Esophagus (tissue), 2 donors: Measurements from ENCODE around the gene GRM1. TPM values are rescaled to one million over a fixed set of nuclear protein-coding genes. Genes with fewer than 3 reads are reported as not detected.

Source experiments
- H3K27ac ChIP-seq, 2 donors: one replicate each; pipeline ENCODE4 v1.5.1; 2013; ENCODE audit warnings: low read depth in 2 of 2, mild to moderate bottlenecking in 2 of 2, inconsistent platforms in 1 of 2, low read length in 1 of 2, moderate library complexity in 1 of 2
- H3K27me3 ChIP-seq, 2 donors: one replicate each; pipeline ENCODE4 v1.6.1; 2013; ENCODE audit warnings: low read length in 2 of 2, control low read depth in 1 of 2, mild to moderate bottlenecking in 1 of 2; ENCODE audit not compliant: insufficient read depth in 2 of 2, control insufficient read depth in 1 of 2
- H3K36me3 ChIP-seq, 2 donors: one replicate each; pipeline ENCODE4 v1.6.1; 2013; ENCODE audit warnings: low read length in 1 of 2; ENCODE audit not compliant: control insufficient read depth in 2 of 2, insufficient read depth in 2 of 2
- H3K4me1 ChIP-seq, 2 donors: one replicate each; pipeline ENCODE4 v1.6.1; 2013; ENCODE audit warnings: low read length in 1 of 2; ENCODE audit not compliant: control insufficient read depth in 2 of 2, insufficient read depth in 2 of 2
- H3K4me3 ChIP-seq, 2 donors: one replicate each; pipeline ENCODE4 v1.5.1; 2013; ENCODE audit warnings: low read length in 2 of 2, mild to moderate bottlenecking in 2 of 2, low read depth in 1 of 2, moderate library complexity in 1 of 2
- H3K9me3 ChIP-seq, 2 donors: one replicate each; pipeline ENCODE4 v1.6.1; 2013; ENCODE audit warnings: mild to moderate bottlenecking in 2 of 2, low read depth in 1 of 2, low read length in 1 of 2, moderate library complexity in 1 of 2; ENCODE audit not compliant: control insufficient read depth in 2 of 2, insufficient read depth in 1 of 2
- WGBS, 2 donors: extraction: QIAGEN DNeasy Blood & Tissue Kit; methylation state at CpG; one replicate each; pipeline ENCODE4 v1.1.7; 2013; 5-methylcytosine and 5-hydroxymethylcytosine counted together
- polyA plus RNA-seq, 2 donors: library from polyadenylated mRNA; stranded (reverse); fragments of 200-250 nt; gene quantifications; one replicate each; pipeline ENCODE4 v1.2.3, GENCODE V29; 2013
- donor health status: healthy with polysubstance abuse.
- donor health status: Bipolar disorder and iron deficiency.

The GRM1 gene
- polyA plus RNA-seq, 2 donors, result 0.01 TPM; not detected in 1

DNA sequence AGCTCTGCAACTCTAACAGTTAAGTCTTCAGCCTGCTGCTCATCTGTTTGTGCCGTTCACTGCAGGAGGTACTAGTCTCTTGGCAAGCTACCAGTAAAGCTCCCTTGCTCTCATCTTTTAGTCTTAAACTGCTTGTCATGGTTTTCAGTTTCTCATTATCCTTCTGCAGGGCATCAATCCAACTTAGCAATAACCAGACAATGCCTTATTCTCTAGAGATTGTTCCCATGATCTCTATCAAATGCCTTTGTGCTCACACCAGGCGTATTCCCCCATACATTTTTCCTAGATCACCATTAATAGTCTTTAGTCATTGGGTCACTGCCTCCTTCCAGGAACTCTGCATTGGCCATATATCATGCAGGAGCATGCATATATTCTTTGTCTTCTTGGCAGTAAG is 171.3 kb downstream of the GRM1 start:
- Histone ChIP-seq H3K4me3 (no peak overlapping the region), H3K27me3 (no peaks in the 10 kb centered on the region), H3K9me3 (no peaks in the 10 kb centered on the region), H3K36me3 (no peaks in the 10 kb centered on the region), H3K27ac (no peak overlapping the region), H3K4me1 (no peaks in the 10 kb centered on the region)
- 54 to 58% methylated on average over 2 of the region's 2 CpGs for WGBS, 2 donors

DNA sequence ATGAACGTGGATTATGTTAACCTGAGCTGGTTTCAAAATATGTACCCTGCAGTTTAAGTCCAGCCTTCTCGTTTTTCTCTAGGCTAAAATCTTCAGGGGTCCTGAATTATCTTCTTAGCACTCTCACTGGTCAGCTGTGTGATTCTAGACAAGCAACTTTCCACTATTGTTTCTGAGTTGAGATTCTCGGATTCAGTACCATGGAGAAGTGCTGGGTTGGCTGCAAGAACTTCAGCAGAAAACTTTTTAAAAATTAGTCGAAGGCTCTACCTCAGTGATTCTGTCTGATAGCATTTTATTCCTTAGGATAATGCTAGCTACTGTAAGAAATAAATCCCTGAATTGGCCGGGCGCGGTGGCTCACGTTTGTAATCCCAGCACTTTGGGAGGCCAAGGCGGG is 173.7 kb downstream of the GRM1 start:
- H3K9me3 ChIP-seq, result no peaks in the 10 kb centered on the region
- WGBS, 2 donors, result 77 to 80% methylated on average over 9 of the region's 9 CpGs
- no peaks in the 10 kb centered on the region for H3K27me3 ChIP-seq
- no peak overlapping the region for H3K27ac ChIP-seq
- H3K36me3 ChIP-seq, result no peaks in the 10 kb centered on the region
- H3K4me1 ChIP-seq, result no peaks in the 10 kb centered on the region
- H3K4me3 ChIP-seq, result no peak overlapping the region

DNA sequence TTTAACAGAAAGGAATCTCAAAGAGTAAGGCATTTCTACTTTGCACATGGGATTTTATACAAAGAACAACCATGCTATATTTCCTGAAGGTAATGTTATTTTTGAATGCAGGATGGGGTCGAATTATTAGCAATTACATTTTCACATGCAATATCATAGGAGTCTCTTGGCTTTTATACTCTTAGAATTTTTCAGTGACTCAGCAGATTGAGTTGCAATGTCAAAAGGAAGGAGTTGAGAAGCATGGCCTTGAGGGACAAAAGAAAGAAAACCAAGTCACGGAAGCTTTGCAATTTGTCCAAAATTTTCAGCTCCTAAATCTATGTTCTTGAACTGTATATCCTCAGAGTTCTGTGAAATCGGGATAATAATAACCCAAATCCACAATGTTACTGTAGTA is 181.1 kb downstream of the GRM1 start:
- H3K36me3 ChIP-seq, result no peaks in the 10 kb centered on the region
- no peaks in the 10 kb centered on the region for H3K9me3 ChIP-seq
- no peak overlapping the region for H3K4me3 ChIP-seq
- no peak overlapping the region for H3K27ac ChIP-seq
- no peaks in the 10 kb centered on the region for H3K27me3 ChIP-seq
- H3K4me1 ChIP-seq, result no peaks in the 10 kb centered on the region
- WGBS, 2 donors, result 82 to 90% methylated on average over 3 of the region's 3 CpGs

DNA sequence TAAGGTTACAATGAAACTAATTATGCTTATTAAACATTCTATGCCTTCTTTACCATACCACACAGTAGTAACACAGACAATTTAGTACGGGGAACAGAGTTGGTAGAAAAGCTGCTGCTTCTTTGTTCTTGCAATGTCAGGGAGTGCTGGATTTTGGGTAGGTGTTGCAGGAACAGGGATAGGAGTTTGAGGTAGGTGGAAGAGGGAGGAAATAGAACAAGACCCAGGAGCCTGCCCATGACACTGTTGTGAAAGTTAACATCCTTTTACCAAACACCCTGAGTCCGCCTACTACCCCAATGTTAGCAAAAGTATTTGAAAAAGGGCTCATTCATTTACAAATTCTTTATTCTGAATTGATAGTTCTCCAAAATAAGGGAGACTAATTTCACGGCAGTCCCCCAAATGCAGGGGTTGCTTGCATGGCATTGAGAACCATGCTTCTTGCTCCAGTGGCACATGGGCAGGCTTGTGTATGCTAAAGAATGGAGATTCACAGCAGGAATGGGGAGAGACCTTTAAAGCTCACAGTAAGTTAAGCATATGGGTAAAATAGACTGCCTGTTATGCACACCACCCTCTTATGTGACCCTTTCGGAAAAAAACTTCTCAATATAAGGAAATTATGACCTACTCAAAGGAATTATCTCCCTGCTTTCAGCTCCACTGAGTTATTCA is 181.7 kb downstream of the GRM1 start:
- Histone ChIP-seq H3K4me3 (no peak overlapping the region), H3K36me3 (no peaks in the 10 kb centered on the region)
- WGBS, 2 donors, result 80 to 90% methylated on average over 4 of the region's 4 CpGs

DNA sequence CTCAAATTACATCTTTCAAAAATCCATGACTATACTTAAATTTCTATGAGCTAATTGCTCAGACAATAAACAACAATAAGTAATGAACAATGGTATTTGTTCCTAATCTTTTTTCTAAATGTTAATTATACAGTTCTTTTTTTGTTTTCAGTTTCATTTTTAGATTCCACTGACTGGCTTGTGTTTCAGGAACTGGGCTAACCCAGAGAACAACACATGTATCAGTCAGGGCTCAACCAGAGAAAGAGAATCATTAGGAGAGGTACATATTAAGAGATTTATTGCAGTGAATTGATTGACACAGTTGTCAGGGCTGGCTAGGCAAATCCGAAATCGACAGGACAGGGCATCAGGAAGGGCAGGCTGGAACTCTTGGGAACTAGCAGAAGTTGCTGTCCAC is 182.8 kb downstream of the GRM1 start:
- no peaks in the 10 kb centered on the region for H3K9me3 ChIP-seq
- H3K27me3 ChIP-seq, result no peaks in the 10 kb centered on the region
- H3K4me1 ChIP-seq, result no peaks in the 10 kb centered on the region
- no peak overlapping the region for H3K27ac ChIP-seq
- no peak overlapping the region for H3K4me3 ChIP-seq
- 77 to 86% methylated on average over 2 of the region's 2 CpGs for WGBS, 2 donors
- H3K36me3 ChIP-seq, result no peaks in the 10 kb centered on the region

More for the DNA sequence above, 181.7 kb downstream of the GRM1 start:
- H3K4me1 ChIP-seq, result no peaks in the 10 kb centered on the region
- H3K27ac ChIP-seq, result no peak overlapping the region
- H3K27me3 ChIP-seq, result no peaks in the 10 kb centered on the region
- no peaks in the 10 kb centered on the region for H3K9me3 ChIP-seq

DNA sequence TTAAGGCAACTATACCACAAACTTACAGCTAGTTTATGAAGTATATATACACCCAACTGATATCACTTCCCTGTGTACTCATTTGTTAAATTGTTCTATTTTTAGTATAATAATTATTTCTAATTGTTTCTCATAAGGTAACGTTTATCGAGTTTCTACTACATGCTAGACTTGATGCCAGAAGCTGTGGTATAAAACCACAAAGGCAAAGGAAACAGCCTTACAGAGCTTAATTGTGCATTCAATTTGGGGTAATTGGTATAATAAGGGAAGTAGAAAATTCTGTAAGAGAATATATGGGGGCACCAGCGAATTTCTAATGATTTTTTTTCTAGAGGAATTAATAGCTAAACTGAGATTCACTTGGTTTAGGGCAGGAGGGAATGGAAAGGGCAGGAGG is 183.9 kb downstream of the GRM1 start:
- 59 to 60% methylated on average over 3 of the region's 3 CpGs for whole genome bisulfite sequencing, 2 donors
- Histone ChIP-seq H3K27ac (no peak overlapping the region), H3K4me1 (no peaks in the 10 kb centered on the region), H3K36me3 (no peaks in the 10 kb centered on the region), H3K4me3 (no peak overlapping the region), H3K27me3 (no peaks in the 10 kb centered on the region), H3K9me3 (no peaks in the 10 kb centered on the region)

DNA sequence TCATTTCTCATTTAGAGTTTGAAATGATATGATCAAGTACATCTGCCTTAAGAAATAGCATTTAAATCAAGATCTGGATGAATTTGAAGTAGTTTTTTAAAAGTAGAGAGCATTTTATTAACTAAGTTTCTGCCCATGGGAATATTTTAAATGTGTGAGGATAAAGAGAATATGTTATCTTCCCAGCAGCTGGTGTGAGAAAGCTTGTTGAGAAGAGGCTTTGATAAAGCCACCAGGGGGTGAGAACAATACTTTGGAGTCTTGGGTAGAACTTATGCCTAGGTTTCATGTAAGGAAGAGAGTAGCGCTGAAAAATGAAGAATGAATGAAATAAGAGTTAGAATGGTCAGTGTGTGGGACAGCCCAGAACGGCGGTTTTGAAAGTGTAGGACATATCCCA is 190.2 kb downstream of the GRM1 start:
- no peak overlapping the region for H3K4me3 ChIP-seq
- 84 to 86% methylated on average over 3 of the region's 3 CpGs for WGBS, 2 donors
- H3K9me3 ChIP-seq, result no peaks in the 10 kb centered on the region
- no peaks in the 10 kb centered on the region for H3K4me1 ChIP-seq
- no peak overlapping the region for H3K27ac ChIP-seq
- H3K36me3 ChIP-seq, result no peaks in the 10 kb centered on the region
- H3K27me3 ChIP-seq, result no peaks in the 10 kb centered on the region

DNA sequence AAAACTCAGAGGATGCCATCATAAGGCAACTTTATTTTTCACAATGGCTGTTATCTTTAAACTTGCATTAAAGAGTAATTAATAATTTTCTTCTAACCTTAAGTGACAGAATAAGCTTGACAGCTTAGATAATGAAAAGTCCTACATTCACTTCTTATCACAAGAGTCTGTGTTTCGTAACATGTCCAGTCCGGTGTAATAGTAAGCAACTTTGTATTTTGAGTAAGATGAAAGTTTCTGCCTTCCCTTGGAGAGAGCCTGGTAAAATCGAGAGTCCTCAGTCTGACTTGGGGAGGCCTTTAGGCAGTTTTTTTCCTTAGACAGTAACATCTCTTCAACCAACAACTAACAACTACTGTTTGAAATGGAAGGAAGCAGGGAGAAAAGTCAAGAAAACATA is 195.6 kb downstream of the GRM1 start:
- H3K36me3 ChIP-seq, result no peaks in the 10 kb centered on the region
- no peaks in the 10 kb centered on the region for H3K27me3 ChIP-seq
- no peak overlapping the region for H3K4me3 ChIP-seq
- H3K27ac ChIP-seq, result no peak overlapping the region
- H3K9me3 ChIP-seq, result no peaks in the 10 kb centered on the region
- 32 to 36% methylated on average over 3 of the region's 3 CpGs for WGBS, 2 donors
- no peaks in the 10 kb centered on the region for H3K4me1 ChIP-seq

DNA sequence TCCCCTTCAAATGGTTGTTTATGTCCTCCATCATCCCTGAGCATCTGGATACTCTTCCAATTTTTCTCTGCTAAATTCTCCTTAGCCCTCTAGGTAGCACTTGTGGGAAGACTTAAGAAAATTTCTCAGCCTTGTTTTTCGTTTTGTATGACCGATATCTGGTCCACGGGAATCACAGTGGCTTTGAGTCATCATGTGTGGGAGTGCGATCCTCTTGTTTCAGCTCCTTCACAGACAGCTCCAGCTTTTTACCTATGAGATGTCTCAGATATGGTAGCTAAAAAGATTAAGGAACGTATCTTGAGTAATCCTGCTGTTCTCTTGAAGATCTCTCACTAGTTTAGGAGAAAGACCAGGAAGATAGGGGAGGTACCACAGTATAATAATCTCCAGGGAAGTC is 196.1 kb downstream of the GRM1 start:
- Histone ChIP-seq H3K36me3 (no peaks in the 10 kb centered on the region), H3K4me1 (no peaks in the 10 kb centered on the region), H3K27me3 (no peaks in the 10 kb centered on the region), H3K27ac (no peak overlapping the region), H3K9me3 (no peaks in the 10 kb centered on the region), H3K4me3 (no peak overlapping the region)
- 74 to 77% methylated on average over 5 of the region's 5 CpGs for WGBS, 2 donors

DNA sequence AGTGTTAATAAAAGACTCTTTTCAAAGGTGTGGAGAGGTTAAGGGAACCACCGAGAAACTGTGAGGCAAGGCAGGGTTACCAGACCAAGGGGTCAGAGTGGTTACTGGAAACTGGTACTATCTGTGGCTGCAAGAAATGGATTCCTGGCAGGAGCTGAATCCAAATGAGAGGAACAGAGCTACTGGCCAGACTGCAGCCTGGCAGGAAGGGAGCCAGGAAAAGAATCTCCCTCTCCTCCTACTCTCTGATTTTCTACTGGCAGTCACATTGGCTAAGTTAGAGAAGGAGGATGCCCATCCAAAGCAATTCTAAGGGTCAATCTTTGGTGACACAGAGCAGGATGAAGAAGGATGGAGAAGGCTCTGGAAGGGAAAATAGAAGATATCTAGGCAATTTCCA is 211.5 kb downstream of the GRM1 start:
- no peaks in the 10 kb centered on the region for H3K36me3 ChIP-seq
- H3K27me3 ChIP-seq, result no peaks in the 10 kb centered on the region
- no peak overlapping the region for H3K27ac ChIP-seq
- no peaks in the 10 kb centered on the region for H3K4me1 ChIP-seq
- 78 to 81% methylated on average over 1 of the region's 1 CpG for WGBS, 2 donors
- no peaks in the 10 kb centered on the region for H3K9me3 ChIP-seq
- no peak overlapping the region for H3K4me3 ChIP-seq
